LNCaP clone FGC (cell line): ENCODE measurements around the gene SLC44A5.

Source experiments
- DNase-seq: peaks from one replicate; pipeline ENCODE4 v3.0.0-alpha.2; 2011; ENCODE audit warnings: low read depth
- H3K4me3 ChIP-seq: 2 replicates; pipeline ENCODE4 v1.5.1; 2011; ENCODE audit warnings: mild to moderate bottlenecking, low read depth, low read length, control low read depth
- CTCF ChIP-seq: IDR thresholded peaks from 2 replicates; pipeline ENCODE4 v1.5.1; 2012; ENCODE audit warnings: mild to moderate bottlenecking; ENCODE audit not compliant: control insufficient read depth, insufficient read depth; ENCODE audit errors: extremely low read depth

SLC44A5 gene

GRCh38 chr1:75172556-75172955, 438.4 kb downstream of the SLC44A5 start:
- H3K4me3 ChIP-seq, result no peak overlapping the region
- TF ChIP-seq CTCF, result no peak
- no peak for DNase-seq

GRCh38 chr1:75171876-75172275, 439.0 kb downstream of the SLC44A5 start:
- TF ChIP-seq CTCF, result no peak
- no peak overlapping the region for H3K4me3 ChIP-seq
- DNase-seq, result no peak

GRCh38 chr1:75170981-75171380, 439.9 kb downstream of the SLC44A5 start:
- no peak overlapping the region for H3K4me3 ChIP-seq
- no peak for DNase-seq
- TF ChIP-seq CTCF, result no peak

- H3K4me3 ChIP-seq, result no peak overlapping the region
- no peak for TF ChIP-seq CTCF
- no peak for DNase-seq
Observed at GRCh38 chr1:75170011-75170410, 440.9 kb downstream of the SLC44A5 start.

GRCh38 chr1:75166821-75167220, 444.1 kb downstream of the SLC44A5 start:
- no peak overlapping the region for H3K4me3 ChIP-seq
- no peak for DNase-seq
- no peak for TF ChIP-seq CTCF

GRCh38 chr1:75165264-75165663, 445.6 kb downstream of the SLC44A5 start:
- DNase-seq, result no peak
- TF ChIP-seq CTCF, result no peak
- no peak overlapping the region for H3K4me3 ChIP-seq

GRCh38 chr1:75159154-75159553, 451.8 kb downstream of the SLC44A5 start:
- H3K4me3 ChIP-seq, result no peak overlapping the region
- no peak for TF ChIP-seq CTCF
- DNase-seq, result no peak
